Cardiac fibroblast (primary cell): Measurements from ENCODE around the gene SSH2.

Source experiments
- DNase-seq, 2 donors: peaks; one replicate each; pipeline versions ENCODE4 v3.0.0 to v3.0.0-alpha.2; 2010; ENCODE audit warnings: low read depth in 2 of 2
- H3K4me3 ChIP-seq, 2 donors: replicated peaks in 1 of 2; 1 replicate in 1 of 2; 2 replicates in 1 of 2; pipeline ENCODE4 v1.5.1; 2011; ENCODE audit warnings: low read depth in 2 of 2, low read length in 2 of 2, mild to moderate bottlenecking in 2 of 2, moderate library complexity in 1 of 2
- TF ChIP-seq, protein P1 (sequence below): IDR thresholded peaks from one replicate; pipeline ENCODE4 v1.5.1; 2011; ENCODE audit warnings: low read depth, mild to moderate bottlenecking, low read length, inconsistent platforms

Gene SSH2

DNA sequence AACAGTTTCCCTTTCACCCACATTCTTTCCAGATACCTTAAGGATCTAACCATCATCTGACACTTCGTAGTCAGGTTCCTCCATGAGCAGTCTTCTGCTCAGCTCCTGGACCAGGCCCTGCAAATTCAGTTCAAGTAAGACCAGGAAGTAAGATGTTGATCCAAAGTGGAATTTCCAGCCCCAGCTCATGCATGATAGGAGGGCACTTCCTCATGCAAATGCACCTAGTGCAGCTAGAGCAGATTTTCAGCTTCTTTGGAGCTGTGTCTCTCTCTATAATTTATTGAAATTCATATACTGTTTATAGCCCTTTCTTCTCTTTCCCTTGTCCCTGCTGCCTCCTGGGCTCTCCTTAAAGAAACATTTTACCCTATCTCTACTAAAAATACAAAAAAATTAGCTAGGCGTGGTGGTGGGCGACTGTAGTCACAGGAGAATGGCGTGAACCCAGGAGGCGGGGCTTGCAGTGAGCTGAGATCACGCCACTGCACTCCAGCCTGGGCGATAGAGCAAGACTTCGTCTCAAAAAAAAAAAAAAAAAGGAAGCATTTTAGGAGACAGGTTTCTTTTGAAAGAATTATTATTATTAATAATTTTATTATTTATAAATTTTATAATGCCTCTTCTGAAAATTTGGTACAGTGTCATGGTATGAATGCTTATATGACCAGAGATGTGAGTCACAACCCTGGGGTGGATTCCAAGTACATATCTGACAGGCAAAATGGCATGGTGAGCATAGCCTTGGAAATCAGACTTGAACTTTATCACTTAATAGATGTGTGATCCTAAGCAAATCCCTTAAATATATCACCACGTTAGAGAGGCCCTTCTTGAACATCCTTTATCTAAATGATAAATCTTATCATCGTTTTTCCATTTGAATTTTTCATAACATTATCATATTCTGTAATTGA lies 94.3 kb downstream of the SSH2 start:
- peak; percentile 46 to 64 for DNase-seq
- H3K4me3 ChIP-seq = no peak overlapping the region
- TF ChIP-seq, protein P1, sequence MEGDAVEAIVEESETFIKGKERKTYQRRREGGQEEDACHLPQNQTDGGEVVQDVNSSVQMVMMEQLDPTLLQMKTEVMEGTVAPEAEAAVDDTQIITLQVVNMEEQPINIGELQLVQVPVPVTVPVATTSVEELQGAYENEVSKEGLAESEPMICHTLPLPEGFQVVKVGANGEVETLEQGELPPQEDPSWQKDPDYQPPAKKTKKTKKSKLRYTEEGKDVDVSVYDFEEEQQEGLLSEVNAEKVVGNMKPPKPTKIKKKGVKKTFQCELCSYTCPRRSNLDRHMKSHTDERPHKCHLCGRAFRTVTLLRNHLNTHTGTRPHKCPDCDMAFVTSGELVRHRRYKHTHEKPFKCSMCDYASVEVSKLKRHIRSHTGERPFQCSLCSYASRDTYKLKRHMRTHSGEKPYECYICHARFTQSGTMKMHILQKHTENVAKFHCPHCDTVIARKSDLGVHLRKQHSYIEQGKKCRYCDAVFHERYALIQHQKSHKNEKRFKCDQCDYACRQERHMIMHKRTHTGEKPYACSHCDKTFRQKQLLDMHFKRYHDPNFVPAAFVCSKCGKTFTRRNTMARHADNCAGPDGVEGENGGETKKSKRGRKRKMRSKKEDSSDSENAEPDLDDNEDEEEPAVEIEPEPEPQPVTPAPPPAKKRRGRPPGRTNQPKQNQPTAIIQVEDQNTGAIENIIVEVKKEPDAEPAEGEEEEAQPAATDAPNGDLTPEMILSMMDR = no peak

DNA sequence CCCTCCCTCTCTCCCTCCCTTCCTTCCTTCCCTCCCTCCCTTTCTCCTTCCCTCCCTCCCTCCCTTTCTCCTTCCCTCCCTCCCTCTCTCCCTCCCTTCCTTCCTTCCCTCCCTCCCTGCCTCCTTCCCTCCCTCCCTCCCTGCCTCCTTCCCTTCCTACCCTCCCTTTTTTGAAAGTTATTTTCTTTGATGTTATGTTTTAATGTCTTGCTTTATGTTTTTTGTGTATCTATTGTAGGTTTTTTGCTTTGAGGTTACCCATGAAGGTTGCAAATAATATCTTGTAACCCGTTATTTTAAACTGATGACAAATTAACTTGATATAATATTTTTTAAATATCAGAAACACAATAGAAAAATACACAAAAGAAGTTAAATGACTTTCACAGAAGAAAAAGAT lies 96.2 kb downstream of the SSH2 start:
- DNase-seq = no peak
- no peak overlapping the region for H3K4me3 ChIP-seq
- TF ChIP-seq, protein P1 = no peak

DNA sequence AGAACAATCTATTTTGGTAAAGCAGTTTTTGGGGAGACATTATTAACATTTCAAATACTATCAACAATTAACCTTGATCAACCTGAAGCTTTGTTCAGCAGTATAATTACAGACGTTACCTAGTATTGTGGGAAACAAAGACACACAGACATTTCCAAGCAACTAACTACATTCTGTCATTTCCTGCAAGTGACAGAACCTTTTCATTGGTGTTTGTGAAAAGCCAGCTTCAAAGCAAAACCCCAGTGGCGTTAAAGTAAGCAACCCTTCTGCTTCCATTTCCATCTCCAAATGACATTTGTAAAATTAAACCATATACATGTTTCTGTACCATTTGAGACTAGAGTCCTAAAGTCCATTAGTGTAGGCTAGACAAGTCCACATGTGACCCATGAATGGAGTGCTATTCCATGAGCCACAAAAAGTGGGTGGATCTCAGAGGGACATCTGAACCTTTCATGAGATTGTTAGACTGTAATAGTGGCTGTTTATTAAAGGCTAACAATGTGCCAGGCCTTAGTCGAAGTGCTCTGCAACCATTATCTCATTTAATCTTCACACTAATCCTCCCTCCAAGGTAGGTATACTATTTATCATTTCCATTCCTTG lies 101.2 kb downstream of the SSH2 start:
- DNase-seq = no peak
- TF ChIP-seq, protein P1 = no peak
- no peak overlapping the region for H3K4me3 ChIP-seq

DNA sequence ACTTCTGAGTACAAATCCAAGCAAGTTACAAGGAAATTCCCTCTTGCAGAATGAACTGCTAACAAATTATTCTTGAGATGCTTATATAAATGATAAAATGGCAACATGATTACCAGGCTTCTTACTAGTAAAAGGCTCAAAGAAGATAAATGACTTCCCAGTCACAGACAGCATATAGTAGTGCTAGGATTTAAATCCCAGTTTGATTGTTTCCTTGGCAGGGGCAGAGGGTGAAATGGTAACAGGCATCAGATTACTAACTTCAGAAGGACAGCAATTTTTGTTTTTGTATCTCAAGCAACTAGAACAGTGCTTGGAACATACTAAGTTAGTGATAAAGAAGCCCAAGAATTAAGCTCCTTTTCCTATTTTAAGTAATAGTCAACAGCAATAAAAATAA lies 102.8 kb downstream of the SSH2 start:
- no peak for DNase-seq
- TF ChIP-seq, protein P1 = no peak

DNA sequence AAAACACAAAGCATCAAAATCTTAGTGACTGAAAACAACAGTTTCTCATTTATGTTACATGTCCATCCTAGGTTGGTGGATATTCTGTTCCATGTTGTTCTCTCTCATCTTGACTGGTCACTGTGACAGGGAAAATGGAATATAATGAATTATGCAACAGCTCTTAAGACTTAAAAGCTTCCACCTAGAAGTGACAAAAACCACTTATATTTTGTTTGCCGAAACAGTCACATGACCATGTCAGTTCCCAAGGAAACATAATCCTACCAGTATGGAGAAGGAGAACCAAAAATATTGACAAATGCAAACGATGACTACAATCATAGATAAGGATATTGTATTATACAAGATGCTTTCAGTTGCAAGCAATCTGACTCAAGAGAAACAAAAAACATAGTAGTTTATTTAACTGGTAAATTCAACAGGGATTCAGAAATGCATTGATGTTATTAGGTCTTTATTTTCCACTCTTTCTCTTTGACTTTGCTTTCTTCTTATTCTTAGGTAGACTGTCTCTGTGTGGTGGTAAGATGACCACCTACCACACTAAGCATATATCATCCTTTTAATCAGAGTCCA lies 103.8 kb downstream of the SSH2 start:
- TF ChIP-seq, protein P1 = no peak
- H3K4me3 ChIP-seq = no peak overlapping the region
- DNase-seq = no peak

More for the DNA sequence above, 102.8 kb downstream of the SSH2 start:
- H3K4me3 ChIP-seq = no peak overlapping the region

DNA sequence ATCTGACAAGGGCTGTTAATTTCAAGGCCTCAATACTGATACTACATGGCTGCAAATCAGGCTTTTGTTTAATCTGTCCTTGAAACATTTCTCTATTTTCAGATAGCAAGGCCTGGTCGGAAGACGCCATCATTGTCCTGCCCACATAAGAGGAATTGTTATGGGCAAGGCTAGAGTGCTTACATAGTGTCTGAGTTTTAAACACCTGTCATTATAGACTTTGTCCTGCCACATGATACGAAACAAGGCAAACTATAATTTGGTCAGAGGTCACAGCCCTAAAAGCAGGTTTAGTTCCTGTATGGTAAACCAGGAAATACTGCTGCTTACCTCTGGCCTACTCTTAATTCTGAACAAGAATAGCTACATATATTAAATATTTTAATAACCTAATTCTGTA lies 104.4 kb downstream of the SSH2 start:
- no peak for DNase-seq
- H3K4me3 ChIP-seq = no peak overlapping the region
- TF ChIP-seq, protein P1 = no peak
